Measurements from ENCODE around the gene CEP120. TPM values are rescaled to one million over a fixed set of nuclear protein-coding genes. Genes with fewer than 3 reads are reported as not detected.

Gene CEP120
- total RNA-seq, 1 donor: 30.6 TPM

GRCh38 chr5:123391009-123391408 lies 32.2 kb downstream of the CEP120 start:
- DNase-seq (ENCODE audit: low read depth): no peak
- no peak for TF ChIP-seq CTCF (IDR thresholded peaks at IDR 0.05; ENCODE audit: insufficient read depth, low read length)
- no peak overlapping the region for H3K4me3 ChIP-seq (ENCODE audit: low read depth, low read length)

- H3K4me3 ChIP-seq (ENCODE audit: low read depth, low read length): no peak overlapping the region
- DNase-seq (ENCODE audit: low read depth): no peak
- no peak for TF ChIP-seq CTCF (IDR thresholded peaks at IDR 0.05; ENCODE audit: insufficient read depth, low read length)
These were observed 33.4 kb downstream of the CEP120 start for GRCh38 chr5:123389794-123390193.

- no peak for TF ChIP-seq CTCF (IDR thresholded peaks at IDR 0.05; ENCODE audit: insufficient read depth, low read length)
- peak; percentile 17 for DNase-seq (ENCODE audit: low read depth)
- no peak overlapping the region for H3K4me3 ChIP-seq (ENCODE audit: low read depth, low read length)
These were observed 35.9 kb downstream of the CEP120 start for GRCh38 chr5:123387313-123387712.

- no peak overlapping the region for H3K4me3 ChIP-seq (ENCODE audit: low read depth, low read length)
- no peak for DNase-seq (ENCODE audit: low read depth)
- no peak for TF ChIP-seq CTCF (IDR thresholded peaks at IDR 0.05; ENCODE audit: insufficient read depth, low read length)
These were observed 41.0 kb downstream of the CEP120 start for GRCh38 chr5:123382252-123382651.

- peak; percentile 60 for TF ChIP-seq CTCF (IDR thresholded peaks at IDR 0.05; ENCODE audit: insufficient read depth, low read length)
- no peak overlapping the region for H3K4me3 ChIP-seq (ENCODE audit: low read depth, low read length)
- DNase-seq (ENCODE audit: low read depth): peak; percentile 39
These were observed 51.5 kb downstream of the CEP120 start for GRCh38 chr5:123371575-123372179.

- no peak for TF ChIP-seq CTCF (IDR thresholded peaks at IDR 0.05; ENCODE audit: insufficient read depth, low read length)
- no peak for DNase-seq (ENCODE audit: low read depth)
These were observed 53.7 kb downstream of the CEP120 start for GRCh38 chr5:123369371-123369968.

GRCh38 chr5:123367739-123368138 lies 55.5 kb downstream of the CEP120 start:
- TF ChIP-seq CTCF (IDR thresholded peaks at IDR 0.05; ENCODE audit: insufficient read depth, low read length): peak; percentile 42
- DNase-seq (ENCODE audit: low read depth): peak; percentile 57
- H3K4me3 ChIP-seq (ENCODE audit: low read depth, low read length): no peak overlapping the region

More at GRCh38 chr5:123369371-123369968, 53.7 kb downstream of the CEP120 start:
- no peak overlapping the region for H3K4me3 ChIP-seq (ENCODE audit: low read depth, low read length)
